Liver (tissue), 9 donors: ENCODE results near the gene NCSTN. TPM values are rescaled to one million over a fixed set of nuclear protein-coding genes. Genes with fewer than 3 reads are reported as not detected.
A peak's percentile ranks its signal among the peaks of the same experiment; 100 is the strongest.

Source experiments
- DNase-seq: peaks from one replicate; pipeline ENCODE4 v3.0.0-alpha.2; 2017; ENCODE audit warnings: low spot score
- H3K27ac ChIP-seq, 2 donors: one replicate each; pipeline ENCODE4 v1.7.0; 2013; ENCODE audit warnings: inconsistent platforms in 2 of 2, low read length in 2 of 2, control low read depth in 1 of 2, low read depth in 1 of 2, mild to moderate bottlenecking in 1 of 2
- H3K27me3 ChIP-seq, 4 donors: one replicate each; pipeline versions ENCODE4 v1.6.1 to v1.7.0; 2013; ENCODE audit warnings: low read length in 3 of 4, inconsistent platforms in 1 of 4, mild to moderate bottlenecking in 1 of 4, moderate library complexity in 1 of 4; ENCODE audit not compliant: control insufficient read depth in 4 of 4, insufficient read depth in 4 of 4
- H3K36me3 ChIP-seq, 4 donors: one replicate each; pipeline versions ENCODE4 v1.6.1 to v1.7.0; 2013; ENCODE audit warnings: low read length in 3 of 4, mild to moderate bottlenecking in 3 of 4, low read depth in 1 of 4, moderate library complexity in 1 of 4; ENCODE audit not compliant: control insufficient read depth in 4 of 4, insufficient read depth in 3 of 4
- H3K4me1 ChIP-seq, 4 donors: one replicate each; pipeline versions ENCODE4 v1.6.1 to v1.7.0; 2013; ENCODE audit warnings: low read length in 3 of 4, mild to moderate bottlenecking in 3 of 4, moderate library complexity in 1 of 4; ENCODE audit not compliant: control insufficient read depth in 4 of 4, insufficient read depth in 4 of 4
- H3K4me3 ChIP-seq, 3 donors: one replicate each; pipeline versions ENCODE4 v1.6.1 to v1.7.0; 2013; ENCODE audit warnings: low read length in 3 of 3, control low read depth in 1 of 3, low read depth in 1 of 3, mild to moderate bottlenecking in 1 of 3
- H3K9ac ChIP-seq, 2 donors: one replicate each; pipeline ENCODE4 v1.7.0; 2013; ENCODE audit warnings: low read length in 2 of 2, mild to moderate bottlenecking in 2 of 2, moderate library complexity in 2 of 2, control low read depth in 1 of 2, low read depth in 1 of 2
- H3K9me3 ChIP-seq, 4 donors: one replicate each; pipeline versions ENCODE4 v1.6.1 to v1.7.0; 2013; ENCODE audit warnings: low read length in 3 of 4; ENCODE audit not compliant: control insufficient read depth in 4 of 4
- EGR1 ChIP-seq, 2 donors: IDR thresholded peaks; 2 replicates each; pipeline ENCODE4 v1.6.1; 2016 to 2018; ENCODE audit warnings: antibody characterized with exemption in 2 of 2, low read depth in 2 of 2
- FOXA1 ChIP-seq: IDR thresholded peaks from 2 replicates; pipeline ENCODE4 v1.6.1; 2016; ENCODE audit warnings: antibody characterized with exemption
- FOXA2 ChIP-seq: IDR thresholded peaks from 2 replicates; pipeline ENCODE4 v1.6.1; 2016; ENCODE audit warnings: antibody characterized with exemption
- HNF4A ChIP-seq, 2 donors: conservative IDR thresholded peaks; 2 replicates each; pipeline ENCODE4 v1.6.1; 2016; ENCODE audit warnings: antibody characterized with exemption in 2 of 2, mild to moderate bottlenecking in 2 of 2
- JUND ChIP-seq, 2 donors: IDR thresholded peaks; 2 replicates each; pipeline ENCODE4 v1.6.1; 2016; ENCODE audit warnings: antibody characterized with exemption in 2 of 2
- NR2F2 ChIP-seq: IDR thresholded peaks from 2 replicates; pipeline ENCODE4 v1.6.1; 2016; ENCODE audit warnings: antibody characterized with exemption
- RAD21 ChIP-seq, 2 donors: IDR thresholded peaks; 2 replicates each; pipeline ENCODE4 v1.6.1; 2016; ENCODE audit warnings: antibody characterized with exemption in 2 of 2, mild to moderate bottlenecking in 2 of 2
- REST ChIP-seq: IDR thresholded peaks from 2 replicates; pipeline ENCODE4 v1.6.1; 2016; ENCODE audit warnings: antibody characterized with exemption, mild to moderate bottlenecking
- RXRA ChIP-seq, 2 donors: IDR thresholded peaks; 2 replicates each; pipeline ENCODE4 v1.6.1; 2017 to 2018; ENCODE audit warnings: antibody characterized with exemption in 2 of 2, mild to moderate bottlenecking in 1 of 2
- SP1 ChIP-seq: IDR thresholded peaks from 2 replicates; pipeline ENCODE4 v1.6.1; 2018; ENCODE audit warnings: antibody characterized with exemption, mild to moderate bottlenecking
- TAF1 ChIP-seq: conservative IDR thresholded peaks from 2 replicates; pipeline ENCODE4 v1.6.1; 2016; ENCODE audit warnings: antibody characterized with exemption, mild to moderate bottlenecking
- WGBS: extraction: QIAGEN DNeasy Blood & Tissue Kit; methylation state at CpG from one replicate; pipeline ENCODE4 v1.1.7; 2013; 5-methylcytosine and 5-hydroxymethylcytosine counted together
- polyA plus RNA-seq, 2 donors: library from polyadenylated mRNA; stranded (reverse) in 1 of 2; unstranded in 1 of 2; fragments of 200-250 nt in 1 of 2; fragments of >200 nt in 1 of 2; fragmentation: Nextera tagmentation in 1 of 2; extraction: Ambion mirVana in 1 of 2; gene quantifications; one replicate each; pipeline versions ENCODE4 v1.2.1 to v1.2.3, GENCODE V29; 2013 to 2015
- total RNA-seq, 2 donors: library from RNA; depleted of rRNA; stranded (reverse); fragments of >200 nt; gene quantifications; one replicate each; pipeline ENCODE4 v1.2.3, GENCODE V29; 2014
- TF ChIP-seq, protein P1 (sequence below): IDR thresholded peaks from 2 replicates; pipeline ENCODE4 v1.6.1; 2016; ENCODE audit warnings: antibody characterized with exemption
- TF ChIP-seq, protein P2 (sequence below): IDR thresholded peaks from 2 replicates; pipeline ENCODE4 v1.6.1; 2016; ENCODE audit warnings: antibody characterized with exemption
- TF ChIP-seq, protein P3 (sequence below): fragments of 150-350 bp; IDR thresholded peaks from 2 replicates; pipeline ENCODE4 v1.5.1; 2017; ENCODE audit warnings: improper control_type of control experiment, low read depth, low read length; ENCODE audit not compliant: missing input control
- donor health status: healthy.
- donor health status: healthy.
- donor health status: healthy.
- donor health status: healthy.
- donor health status: healthy.

Gene NCSTN
- total and polyA plus RNA-seq, 4 donors = 32.2 to 44.6 (median 37.5) TPM

DNA sequence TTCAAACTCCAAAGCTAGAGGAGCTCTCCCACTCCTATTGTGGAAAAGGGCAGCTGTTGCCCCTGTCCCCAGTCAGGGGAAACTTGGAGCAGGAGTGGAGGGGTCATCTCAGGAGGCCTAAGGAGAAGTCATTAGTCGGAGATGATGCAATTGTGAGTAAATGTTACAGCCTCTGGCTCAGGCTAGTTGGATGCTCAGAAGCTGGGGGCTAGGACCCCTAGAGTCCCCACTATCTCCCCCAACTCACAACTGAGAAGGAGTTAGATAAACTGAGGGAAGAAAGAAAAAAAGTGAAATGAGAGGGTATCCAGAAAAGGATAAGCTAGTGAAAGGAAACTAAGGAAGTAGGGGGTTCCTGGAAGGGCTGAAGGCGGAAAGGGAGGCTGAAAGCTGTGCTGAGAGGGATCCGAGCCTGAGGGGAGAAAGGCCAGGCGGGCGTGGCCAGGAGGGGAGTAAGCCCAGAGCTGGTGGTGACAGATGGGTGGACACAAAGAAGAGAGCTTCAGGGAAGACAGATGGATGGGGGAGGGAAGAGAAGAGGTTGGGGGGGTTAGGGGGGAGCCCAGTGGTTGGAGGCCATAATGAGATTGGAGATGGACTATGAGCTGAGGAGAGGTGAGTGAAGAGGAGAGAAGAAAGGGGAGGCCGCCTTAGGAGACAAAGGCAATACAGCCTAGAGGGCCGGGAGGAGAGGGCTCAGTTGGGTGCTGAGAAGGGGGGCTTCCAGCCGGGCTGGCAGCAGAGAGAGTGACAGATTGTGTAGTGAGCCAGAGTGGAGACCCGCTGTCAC lies 19.2 kb downstream of the NCSTN start:
- WGBS = 83% methylated on average over 9 of the region's 9 CpGs
- Histone ChIP-seq H3K4me3 (no peak overlapping the region), H3K4me1 (no peaks in the 10 kb centered on the region), H3K27ac (no peak overlapping the region), H3K9ac (no peak overlapping the region), H3K36me3 (peaks cover 2 to 23% (median 13%) of the 10 kb centered on the region in 4 donors), H3K9me3 (no peaks in the 10 kb centered on the region), H3K27me3 (no peaks in the 10 kb centered on the region)
- TF ChIP-seq SP1 = no peak
- DNase-seq = no peak

DNA sequence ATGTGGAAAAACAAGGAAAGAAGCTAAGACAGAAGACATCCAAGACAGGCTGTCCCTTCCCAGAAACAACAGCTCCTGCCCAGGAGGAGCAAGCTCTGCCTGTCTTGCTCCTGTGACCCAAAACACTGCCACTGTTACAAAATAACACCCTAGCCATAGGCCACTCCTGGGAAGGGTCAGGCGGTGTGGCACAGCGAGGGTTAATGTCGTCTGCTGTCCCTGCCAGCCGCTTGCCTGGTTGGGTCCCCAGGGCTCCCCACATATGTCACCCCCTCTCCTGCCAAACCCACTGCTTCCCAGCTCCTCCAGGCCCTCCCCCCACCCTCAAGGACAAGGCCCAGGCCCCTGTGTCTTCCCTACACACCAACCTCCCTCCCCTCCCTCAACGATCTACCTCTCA lies 19.8 kb downstream of the NCSTN start:
- H3K9me3 ChIP-seq = no peaks in the 10 kb centered on the region
- H3K4me1 ChIP-seq = no peaks in the 10 kb centered on the region
- H3K27ac ChIP-seq = no peak overlapping the region
- 62% methylated on average over 5 of the region's 5 CpGs for WGBS
- peaks cover 1 to 18% (median 9%) of the 10 kb centered on the region in 4 donors for H3K36me3 ChIP-seq
- no peak overlapping the region for H3K9ac ChIP-seq
- no peaks in the 10 kb centered on the region for H3K27me3 ChIP-seq
- no peak for TF ChIP-seq REST
- no peak for DNase-seq
- no peak overlapping the region for H3K4me3 ChIP-seq

DNA sequence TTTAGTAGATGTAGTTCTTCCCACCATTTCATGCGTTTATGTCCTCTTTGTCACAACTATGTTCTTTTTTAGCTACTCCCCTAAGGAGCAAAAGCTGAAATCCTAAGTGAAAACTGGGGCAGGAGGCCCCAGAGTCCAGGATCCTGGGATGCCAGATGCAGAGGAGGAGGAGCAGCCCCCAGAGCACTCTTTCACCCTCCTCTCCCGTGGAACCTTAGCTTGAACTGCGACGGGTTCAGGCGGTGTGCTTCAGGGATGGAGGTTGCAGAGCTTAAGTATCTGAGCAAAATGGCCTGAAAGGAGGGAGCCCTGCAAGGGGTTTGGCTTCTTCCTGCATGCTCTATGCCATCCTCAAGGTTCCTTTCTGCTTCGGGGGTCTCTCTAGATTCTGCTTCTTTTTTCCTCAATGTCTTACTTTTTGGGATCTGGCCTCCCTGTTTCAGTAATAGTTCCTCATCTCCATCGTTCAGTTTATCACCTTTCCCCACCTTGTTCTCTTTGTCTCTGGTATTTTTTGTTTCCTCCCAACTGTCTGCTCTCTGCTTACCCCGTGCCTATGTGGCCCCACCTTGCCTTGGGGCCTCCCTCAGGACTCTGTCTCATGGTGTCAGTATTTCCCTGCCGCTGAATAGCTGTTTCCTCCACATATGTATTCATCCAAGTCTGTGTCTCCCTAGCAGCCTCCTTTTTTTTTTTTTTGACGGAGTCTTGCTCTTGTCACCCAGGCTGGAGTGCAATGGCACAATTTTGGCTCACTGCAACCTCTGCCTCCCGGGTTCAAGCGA lies 21.0 kb downstream of the NCSTN start:
- no peak overlapping the region for H3K4me3 ChIP-seq
- peaks cover 0 to 12% (median 3%) of the 10 kb centered on the region in 4 donors for H3K36me3 ChIP-seq
- H3K9me3 ChIP-seq = no peaks in the 10 kb centered on the region
- no peaks in the 10 kb centered on the region for H3K4me1 ChIP-seq
- no peak overlapping the region for H3K9ac ChIP-seq
- no peaks in the 10 kb centered on the region for H3K27me3 ChIP-seq
- H3K27ac ChIP-seq = no peak overlapping the region
- DNase-seq = peak; percentile 6
- 79% methylated on average over 12 of the region's 12 CpGs for WGBS
- no peak for TF ChIP-seq TAF1
- no peak for TF ChIP-seq FOXA1
- no peak for TF ChIP-seq HNF4A (conservative IDR thresholded peaks at IDR 0.05)
- no peak for TF ChIP-seq RAD21 (IDR thresholded peaks at IDR 0.05)
- TF ChIP-seq, protein P1, sequence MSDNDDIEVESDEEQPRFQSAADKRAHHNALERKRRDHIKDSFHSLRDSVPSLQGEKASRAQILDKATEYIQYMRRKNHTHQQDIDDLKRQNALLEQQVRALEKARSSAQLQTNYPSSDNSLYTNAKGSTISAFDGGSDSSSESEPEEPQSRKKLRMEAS = no peak
- TF ChIP-seq, protein P2, sequence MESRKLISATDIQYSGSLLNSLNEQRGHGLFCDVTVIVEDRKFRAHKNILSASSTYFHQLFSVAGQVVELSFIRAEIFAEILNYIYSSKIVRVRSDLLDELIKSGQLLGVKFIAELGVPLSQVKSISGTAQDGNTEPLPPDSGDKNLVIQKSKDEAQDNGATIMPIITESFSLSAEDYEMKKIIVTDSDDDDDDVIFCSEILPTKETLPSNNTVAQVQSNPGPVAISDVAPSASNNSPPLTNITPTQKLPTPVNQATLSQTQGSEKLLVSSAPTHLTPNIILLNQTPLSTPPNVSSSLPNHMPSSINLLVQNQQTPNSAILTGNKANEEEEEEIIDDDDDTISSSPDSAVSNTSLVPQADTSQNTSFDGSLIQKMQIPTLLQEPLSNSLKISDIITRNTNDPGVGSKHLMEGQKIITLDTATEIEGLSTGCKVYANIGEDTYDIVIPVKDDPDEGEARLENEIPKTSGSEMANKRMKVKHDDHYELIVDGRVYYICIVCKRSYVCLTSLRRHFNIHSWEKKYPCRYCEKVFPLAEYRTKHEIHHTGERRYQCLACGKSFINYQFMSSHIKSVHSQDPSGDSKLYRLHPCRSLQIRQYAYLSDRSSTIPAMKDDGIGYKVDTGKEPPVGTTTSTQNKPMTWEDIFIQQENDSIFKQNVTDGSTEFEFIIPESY = no peak
- TF ChIP-seq, protein P3, sequence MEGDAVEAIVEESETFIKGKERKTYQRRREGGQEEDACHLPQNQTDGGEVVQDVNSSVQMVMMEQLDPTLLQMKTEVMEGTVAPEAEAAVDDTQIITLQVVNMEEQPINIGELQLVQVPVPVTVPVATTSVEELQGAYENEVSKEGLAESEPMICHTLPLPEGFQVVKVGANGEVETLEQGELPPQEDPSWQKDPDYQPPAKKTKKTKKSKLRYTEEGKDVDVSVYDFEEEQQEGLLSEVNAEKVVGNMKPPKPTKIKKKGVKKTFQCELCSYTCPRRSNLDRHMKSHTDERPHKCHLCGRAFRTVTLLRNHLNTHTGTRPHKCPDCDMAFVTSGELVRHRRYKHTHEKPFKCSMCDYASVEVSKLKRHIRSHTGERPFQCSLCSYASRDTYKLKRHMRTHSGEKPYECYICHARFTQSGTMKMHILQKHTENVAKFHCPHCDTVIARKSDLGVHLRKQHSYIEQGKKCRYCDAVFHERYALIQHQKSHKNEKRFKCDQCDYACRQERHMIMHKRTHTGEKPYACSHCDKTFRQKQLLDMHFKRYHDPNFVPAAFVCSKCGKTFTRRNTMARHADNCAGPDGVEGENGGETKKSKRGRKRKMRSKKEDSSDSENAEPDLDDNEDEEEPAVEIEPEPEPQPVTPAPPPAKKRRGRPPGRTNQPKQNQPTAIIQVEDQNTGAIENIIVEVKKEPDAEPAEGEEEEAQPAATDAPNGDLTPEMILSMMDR = no peak
- TF ChIP-seq RXRA (IDR thresholded peaks at IDR 0.05) = no peak
- no peak for TF ChIP-seq FOXA2
- no peak for TF ChIP-seq EGR1 (IDR thresholded peaks at IDR 0.05; ENCODE audit: low read depth in 2 of 2)
- no peak for TF ChIP-seq SP1
- TF ChIP-seq NR2F2 = no peak
- TF ChIP-seq REST = no peak
- no peak for TF ChIP-seq JUND (IDR thresholded peaks at IDR 0.05)
